NCI-H2171 treated with DMSO at 0.1 percent for 48 hours (cell line): ENCODE data around the gene AGPAT4.

Experiments
- DNase-seq: peaks from one replicate; lab custom pipeline; 2025; lab: John Stamatoyannopoulos, UW

AGPAT4 gene

GRCh38 chr6:161254464-161255253 is 19.2 kb downstream of the AGPAT4 start:
- DNase-seq: no peak

DNA sequence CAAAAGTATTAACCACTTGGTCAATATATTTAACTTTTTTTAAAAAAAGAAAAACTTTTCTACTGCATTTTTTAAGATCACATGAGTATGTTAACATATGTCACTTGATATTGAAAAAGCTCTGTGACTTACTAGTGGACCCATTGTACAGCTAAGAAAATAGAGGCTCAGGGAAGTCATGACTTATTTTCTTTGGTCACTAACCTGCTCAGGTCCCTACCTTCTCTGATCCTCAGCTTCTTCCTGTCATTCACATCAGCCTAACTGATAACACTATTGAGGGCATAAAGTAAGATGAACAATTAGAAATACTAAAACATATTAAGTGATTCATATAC is 19.8 kb downstream of the AGPAT4 start:
- no peak for DNase-seq

DNA sequence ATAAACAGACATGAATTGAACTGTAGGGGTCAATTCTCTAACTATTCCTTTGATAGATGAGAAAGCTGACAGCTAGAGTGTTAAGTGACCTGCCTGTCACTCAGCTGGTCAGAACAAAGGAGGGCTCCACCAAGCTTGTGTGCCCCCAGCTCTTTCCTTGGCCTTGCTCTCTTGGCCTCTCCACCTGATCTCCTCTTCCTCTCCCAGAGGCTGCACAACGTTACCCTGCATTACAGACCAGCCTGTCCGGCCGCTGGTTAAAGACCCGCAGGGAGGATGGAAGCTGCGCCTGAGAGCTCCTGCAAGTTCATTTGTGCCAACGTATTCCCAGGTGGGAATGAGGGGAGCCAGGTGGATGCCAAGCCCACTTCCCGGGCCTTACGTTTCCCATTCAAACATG is 22.5 kb downstream of the AGPAT4 start:
- no peak for DNase-seq

GRCh38 chr6:161249327-161249726 is 24.5 kb downstream of the AGPAT4 start:
- DNase-seq: no peak

- DNase-seq: no peak
Observed at GRCh38 chr6:161246725-161247124, 27.1 kb downstream of the AGPAT4 start.

DNA sequence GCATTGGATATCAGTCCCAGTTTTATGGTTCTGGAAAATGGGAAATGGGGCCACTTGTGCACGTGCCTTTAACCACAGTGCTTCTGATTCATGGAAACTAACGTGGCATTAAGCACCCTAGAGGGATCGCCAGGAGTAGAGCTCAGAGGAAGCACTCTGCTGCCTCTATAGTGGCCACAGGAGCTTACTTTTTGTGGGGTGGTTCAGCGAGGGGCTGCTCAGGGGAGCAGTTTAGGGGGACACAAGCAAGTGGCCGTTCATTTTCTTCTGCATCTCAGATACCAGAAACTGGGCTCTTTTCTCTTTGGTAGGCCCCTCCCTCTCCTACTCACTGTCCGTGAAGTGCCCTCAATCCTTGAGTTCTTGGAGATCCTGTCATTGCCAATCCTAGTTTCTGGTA is 28.5 kb downstream of the AGPAT4 start:
- DNase-seq: no peak

DNA sequence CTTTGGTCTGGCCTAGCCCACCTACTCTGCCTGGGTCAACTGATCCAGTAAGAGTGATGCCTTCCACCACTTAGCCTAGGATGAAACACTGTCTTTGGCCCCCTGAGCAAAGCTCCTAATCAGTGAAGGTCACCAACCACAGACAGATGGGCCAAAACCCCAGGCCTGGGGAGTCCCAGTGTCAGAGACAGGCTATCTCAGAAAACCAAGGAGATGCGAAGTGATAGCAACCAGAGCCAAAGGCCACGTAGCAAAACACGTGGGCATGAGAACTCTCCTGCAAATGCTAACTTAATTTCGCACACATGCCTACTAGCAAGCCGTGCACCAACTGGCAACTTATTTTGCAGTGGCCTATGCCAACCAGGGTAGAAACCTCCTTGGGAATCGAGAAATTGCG is 29.1 kb downstream of the AGPAT4 start:
- DNase-seq: no peak

GRCh38 chr6:161242779-161243693 is 30.8 kb downstream of the AGPAT4 start:
- no peak for DNase-seq

- no peak for DNase-seq
Observed at GRCh38 chr6:161242113-161242512, 31.7 kb downstream of the AGPAT4 start.

DNA sequence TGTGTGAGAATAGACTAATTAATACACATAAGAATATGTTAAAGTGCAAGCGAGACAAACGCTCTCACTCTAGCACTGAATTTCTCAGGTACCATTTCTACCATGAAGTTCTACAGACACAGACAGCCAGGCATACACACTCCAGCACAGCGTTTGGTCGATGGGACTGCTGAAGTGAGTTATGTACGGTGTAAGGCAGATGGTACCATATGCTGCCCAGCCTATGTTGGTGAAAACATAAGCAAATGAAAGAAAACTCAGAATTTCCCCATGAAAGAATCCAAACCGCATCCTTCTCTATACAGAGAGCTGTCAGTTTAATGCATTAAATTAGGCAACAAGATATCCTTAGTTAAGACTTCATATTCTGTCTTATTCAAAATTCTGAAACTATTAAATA is 34.9 kb downstream of the AGPAT4 start:
- no peak for DNase-seq

DNA sequence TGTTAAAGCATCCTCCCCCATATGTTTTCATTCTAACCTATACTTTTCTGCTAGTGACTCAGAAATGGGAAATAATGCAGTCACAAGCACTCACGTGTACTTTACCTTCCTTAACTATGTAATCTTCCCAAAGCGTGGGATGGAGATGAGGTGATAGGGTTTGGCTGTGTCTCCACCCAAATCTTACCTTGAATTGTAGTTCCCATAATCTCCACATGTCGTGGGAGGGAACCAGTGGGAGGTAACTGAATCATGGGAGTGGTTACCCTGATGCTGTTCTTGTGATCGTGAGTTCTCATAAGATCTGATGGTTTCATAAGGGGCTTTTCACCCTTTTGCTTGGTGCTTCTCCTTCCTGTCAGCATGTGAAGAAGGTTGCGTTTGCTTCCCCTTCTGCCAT is 35.4 kb downstream of the AGPAT4 start:
- no peak for DNase-seq

- DNase-seq: no peak
Observed at GRCh38 chr6:161238081-161238480, 35.8 kb downstream of the AGPAT4 start.

DNA sequence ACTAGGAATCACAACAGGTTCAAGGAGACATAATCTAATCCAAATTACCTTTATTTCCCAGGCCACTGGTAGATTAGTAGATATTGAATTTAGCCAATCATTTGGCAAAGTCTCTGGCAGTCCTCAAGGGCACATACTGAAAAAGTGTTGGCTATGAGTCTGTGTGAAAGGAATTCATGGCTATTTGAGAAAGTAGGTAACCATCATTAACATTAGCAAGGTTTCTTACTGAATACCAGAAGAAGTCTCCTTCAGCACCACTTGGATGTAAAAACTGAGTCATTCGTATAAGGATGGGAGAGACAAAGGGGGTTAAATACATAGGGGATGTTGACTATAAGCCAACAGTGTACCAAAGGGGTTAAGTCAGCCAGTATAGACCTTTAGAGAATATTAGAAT is 36.7 kb downstream of the AGPAT4 start:
- DNase-seq: no peak

- peak; percentile 20 for DNase-seq
Observed at GRCh38 chr6:161235776-161236633, 37.9 kb downstream of the AGPAT4 start.

DNA sequence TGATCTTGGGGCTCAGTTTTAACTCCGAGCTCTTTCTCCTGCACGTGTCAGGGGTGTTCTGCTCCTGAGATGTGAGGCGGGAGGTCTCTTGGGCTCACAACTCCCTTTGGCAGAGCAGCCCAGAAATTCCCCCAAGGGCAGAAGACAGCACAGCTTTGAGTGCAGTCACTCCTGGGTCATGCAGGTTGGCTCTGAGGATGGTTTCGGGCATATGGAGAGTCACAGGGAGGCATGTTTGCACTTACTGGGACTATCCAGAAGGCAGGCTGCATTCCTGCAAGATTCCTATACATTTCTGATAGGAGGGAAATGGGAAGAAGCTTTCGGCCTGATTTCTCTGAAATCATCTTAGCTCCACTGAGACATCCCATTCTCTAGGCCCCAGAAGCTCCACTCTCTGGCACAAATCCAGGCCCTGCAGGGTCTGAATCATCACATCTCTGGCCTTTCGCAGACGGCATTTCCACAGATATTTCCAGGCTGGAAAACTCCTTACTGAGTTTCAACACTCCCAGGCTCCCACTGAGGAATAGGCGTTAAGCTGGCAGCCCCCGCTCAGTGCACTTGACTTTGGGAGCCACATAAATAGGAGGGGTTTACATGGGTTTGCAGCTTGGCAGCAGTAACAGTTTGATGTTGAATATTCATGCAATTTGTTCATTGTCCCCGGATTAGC is 39.7 kb downstream of the AGPAT4 start:
- DNase-seq: no peak

DNA sequence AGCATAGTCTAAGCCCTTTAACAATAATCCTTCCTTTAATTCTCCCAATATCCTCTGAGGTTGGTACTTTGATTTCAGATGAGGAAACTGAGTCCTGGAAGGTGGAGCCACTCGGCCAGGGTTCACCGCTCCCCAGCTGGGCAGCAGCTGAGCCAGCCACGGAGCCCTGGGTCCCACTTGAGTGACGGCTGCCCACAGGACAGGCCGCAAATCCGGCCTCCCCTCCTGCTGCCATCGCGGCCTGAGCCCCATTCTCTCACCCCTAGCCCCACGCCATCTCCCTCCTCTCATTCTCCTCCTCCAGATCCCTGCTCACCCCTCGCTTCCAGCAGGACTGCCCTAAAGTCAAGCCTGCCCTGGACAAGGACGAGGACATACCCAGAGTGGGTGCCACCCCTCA is 41.4 kb downstream of the AGPAT4 start:
- DNase-seq: no peak

GRCh38 chr6:161232010-161232409 is 41.9 kb downstream of the AGPAT4 start:
- DNase-seq: no peak

DNA sequence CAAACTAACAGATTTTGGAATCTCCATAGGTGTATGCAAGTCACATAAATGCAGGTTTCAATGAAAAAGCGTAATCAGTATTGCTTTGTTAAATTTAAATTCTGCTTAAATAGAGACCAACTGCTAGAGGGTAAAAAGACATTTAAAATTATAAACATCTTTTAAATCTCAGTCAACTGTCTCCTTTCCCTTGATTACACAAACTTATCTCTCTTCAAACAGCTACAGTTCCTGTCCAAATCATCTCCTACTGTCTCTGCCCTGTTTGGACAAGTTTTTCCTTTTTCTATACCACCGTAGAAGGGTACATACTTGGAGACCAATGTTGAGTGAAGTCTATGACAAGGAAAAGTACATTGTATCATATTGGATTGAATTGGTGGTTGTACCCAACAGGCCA is 43.5 kb downstream of the AGPAT4 start:
- no peak for DNase-seq

DNA sequence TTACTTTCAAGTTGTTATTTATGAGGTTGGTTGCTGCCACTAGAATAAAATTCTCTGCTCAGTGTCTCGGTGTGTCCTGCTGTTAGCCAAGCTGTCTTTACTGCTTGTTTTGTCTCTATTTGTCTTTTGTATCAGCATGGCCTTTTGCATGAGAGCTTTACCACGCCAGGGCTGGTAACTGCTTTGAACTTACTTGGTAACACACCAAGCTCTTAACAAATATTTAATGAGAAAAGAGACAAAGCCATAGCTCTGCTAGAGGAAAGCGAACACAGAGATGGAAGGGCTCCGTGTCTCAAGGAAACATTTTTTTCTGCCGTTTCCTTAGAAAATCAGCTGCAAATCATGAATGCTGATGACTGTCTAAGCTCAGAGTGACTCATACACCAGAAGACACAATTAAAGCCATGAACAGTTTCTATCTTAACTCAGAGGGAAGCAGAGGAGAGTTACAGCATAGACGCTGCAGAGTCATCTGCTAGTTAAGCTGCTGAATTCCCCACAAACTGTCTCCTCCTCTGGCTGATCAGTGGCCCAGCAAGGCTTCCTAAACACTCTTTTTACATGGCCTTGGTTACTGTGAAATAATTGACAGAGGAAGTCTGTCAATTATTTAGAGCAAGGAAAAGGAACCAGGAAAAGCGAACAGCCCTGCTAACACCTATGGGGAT is 44.8 kb downstream of the AGPAT4 start:
- DNase-seq: peak; percentile 44

DNA sequence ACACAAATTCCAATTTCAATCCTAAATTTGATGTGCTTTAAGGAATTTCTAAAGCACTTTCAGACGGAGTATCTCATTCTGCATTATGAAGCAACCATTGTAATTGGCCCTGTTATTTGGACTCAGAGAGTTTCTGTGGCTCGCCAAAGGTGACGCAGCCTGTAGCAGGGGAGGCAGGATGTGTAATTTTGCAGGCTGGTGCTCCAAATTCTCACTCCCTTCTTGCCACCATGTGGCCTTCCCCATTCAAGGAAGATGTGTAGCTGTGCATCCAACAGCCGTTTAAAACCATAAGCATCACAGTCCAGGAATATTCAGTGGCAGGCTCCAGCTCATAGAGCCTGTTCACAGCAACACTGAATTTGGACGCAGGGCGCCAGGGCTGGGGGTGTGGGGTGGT is 45.8 kb downstream of the AGPAT4 start:
- DNase-seq: no peak
